Measurements from ENCODE around the gene CDC42BPA. TPM values are rescaled to one million over a fixed set of nuclear protein-coding genes. Genes with fewer than 3 reads are reported as not detected.

Gene CDC42BPA
- total and polyA plus RNA-seq, 2 donors (not counting 3 experiments of a cell fraction or from before 2014, with no cell fraction given): 26.1 to 92.6 TPM

GRCh38 chr1:227125929-227126545 is 192.3 kb downstream of the CDC42BPA start:
- FAIRE-seq (no peak), DNase-seq (ENCODE audit: low read depth, low spot score) (no peak)
- CTCF ChIA-PET: interaction anchor here (1.1 to 1.5 kb wide), 2 partner anchors 60 to 321 kb away, joined by 3 to 4 read pairs; no protein-coding TSS in a partner anchor
- no peak for TF ChIP-seq POLR2A (IDR thresholded peaks at IDR 0.05; ENCODE audit: low read depth, low read length)
- no peak for TF ChIP-seq EZH2 (IDR thresholded peaks at IDR 0.05; ENCODE audit: borderline replicate concordance, low read depth, low read length, severe bottlenecking)
- Histone ChIP-seq H3K4me1 (ENCODE audit: control insufficient read depth, extremely low read depth, insufficient read depth, low read length) (no peaks in the 10 kb centered on the region), H3K4me2 (ENCODE audit: insufficient read depth, low read length) (no peak overlapping the region), H3K27me3 (ENCODE audit: control insufficient read depth in 2 of 2, insufficient read depth in 2 of 2, low read length in 2 of 2) (no peaks in the 10 kb centered on the region), H3K27ac (ENCODE audit: insufficient read depth, low read depth, low read length) (no peak overlapping the region), H2AFZ (ENCODE audit: low read depth, low read length) (no peak overlapping the region), H3K79me2 (ENCODE audit: control insufficient read depth, insufficient read depth, low read length) (peaks cover 6% of the 10 kb centered on the region), H3K9me1 (replicated peaks; ENCODE audit: control insufficient read depth, extremely low read depth, insufficient read depth, low read length) (no peaks in the 10 kb centered on the region), H3K9me3 (replicated peaks; ENCODE audit: control insufficient read depth, insufficient read depth, low read length) (no peaks in the 10 kb centered on the region), H3K4me3 (replicated peaks in 1 of 3; ENCODE audit: insufficient read depth in 1 of 3, low read depth in 1 of 3, low read length in 3 of 3) (no peak overlapping the region), H3K9ac (replicated peaks; ENCODE audit: extremely low read depth, insufficient read depth, low read length) (no peak overlapping the region), H4K20me1 (replicated peaks; ENCODE audit: control insufficient read depth, extremely low read depth, insufficient read depth, low read length) (no peaks in the 10 kb centered on the region), H3K36me3 (ENCODE audit: control insufficient read depth in 2 of 2, extremely low read depth in 1 of 2, insufficient read depth in 2 of 2, low read length in 2 of 2) (peaks cover 6 to 7% of the 10 kb centered on the region in 2 experiments)
- intact Hi-C loops (cut with micrococcal nuclease) (no loop called here), dilution Hi-C loops (cut with MboI; ENCODE audit: extremely low pct_ligation_motif_present, low sequenced_read_pairs) (no loop called here)
- no TSS peak for BruUV-seq (replicated peaks)
- POLR2A ChIA-PET: interaction anchor here (0.8 kb wide), 1 partner anchor 10 kb away, joined by 3 read pairs; no protein-coding TSS in a partner anchor

- CTCF ChIA-PET: interaction anchor here (0.8 to 1.1 kb wide), 3 partner anchors 9 to 323 kb away, joined by 3 read pairs; no protein-coding TSS in a partner anchor
- no TSS peak for BruUV-seq (replicated peaks)
- Histone ChIP-seq H2AFZ (ENCODE audit: low read depth, low read length) (no peak overlapping the region), H3K9me3 (replicated peaks; ENCODE audit: control insufficient read depth, insufficient read depth, low read length) (no peaks in the 10 kb centered on the region), H3K79me2 (ENCODE audit: control insufficient read depth, insufficient read depth, low read length) (peaks cover 4% of the 10 kb centered on the region), H3K4me2 (ENCODE audit: insufficient read depth, low read length) (no peak overlapping the region), H3K27ac (ENCODE audit: insufficient read depth, low read depth, low read length) (no peak overlapping the region), H3K36me3 (ENCODE audit: control insufficient read depth in 2 of 2, extremely low read depth in 1 of 2, insufficient read depth in 2 of 2, low read length in 2 of 2) (peaks cover 6 to 7% of the 10 kb centered on the region in 2 experiments), H3K9me1 (replicated peaks; ENCODE audit: control insufficient read depth, extremely low read depth, insufficient read depth, low read length) (no peaks in the 10 kb centered on the region), H3K4me3 (replicated peaks in 1 of 3; ENCODE audit: insufficient read depth in 1 of 3, low read depth in 1 of 3, low read length in 3 of 3) (no peak overlapping the region), H3K4me1 (ENCODE audit: control insufficient read depth, extremely low read depth, insufficient read depth, low read length) (no peaks in the 10 kb centered on the region), H3K9ac (replicated peaks; ENCODE audit: extremely low read depth, insufficient read depth, low read length) (no peak overlapping the region), H3K27me3 (ENCODE audit: control insufficient read depth in 2 of 2, insufficient read depth in 2 of 2, low read length in 2 of 2) (no peaks in the 10 kb centered on the region), H4K20me1 (replicated peaks; ENCODE audit: control insufficient read depth, extremely low read depth, insufficient read depth, low read length) (no peaks in the 10 kb centered on the region)
- TF ChIP-seq EZH2 (IDR thresholded peaks at IDR 0.05; ENCODE audit: borderline replicate concordance, low read depth, low read length, severe bottlenecking): no peak
- TF ChIP-seq MAX (IDR thresholded peaks at IDR 0.05; ENCODE audit: insufficient read depth, insufficient read length): no peak
- no peak for TF ChIP-seq CTCF (IDR thresholded peaks at IDR 0.05; ENCODE audit: extremely low read depth in 1 of 2, insufficient read depth in 1 of 2, low read depth in 1 of 2, low read length in 2 of 2)
- POLR2A ChIA-PET: interaction anchor here (0.5 kb wide), 1 partner anchor 129 kb away, joined by 3 read pairs; no protein-coding TSS in a partner anchor
- no peak for FAIRE-seq
- DNase-seq (ENCODE audit: low read depth, low spot score): no peak
- intact Hi-C loops (cut with micrococcal nuclease) (no loop called here), dilution Hi-C loops (cut with MboI; ENCODE audit: extremely low pct_ligation_motif_present, low sequenced_read_pairs) (no loop called here)
These were observed 193.8 kb downstream of the CDC42BPA start for GRCh38 chr1:227124473-227124872.

Measured in endothelial cell of umbilical vein (primary cell).